ENCODE results near the gene STK39. TPM values are rescaled to one million over a fixed set of nuclear protein-coding genes. Genes with fewer than 3 reads are reported as not detected.

Gene STK39
- total RNA-seq, 1 donor from 2014 or later, result 26.2 TPM

DNA sequence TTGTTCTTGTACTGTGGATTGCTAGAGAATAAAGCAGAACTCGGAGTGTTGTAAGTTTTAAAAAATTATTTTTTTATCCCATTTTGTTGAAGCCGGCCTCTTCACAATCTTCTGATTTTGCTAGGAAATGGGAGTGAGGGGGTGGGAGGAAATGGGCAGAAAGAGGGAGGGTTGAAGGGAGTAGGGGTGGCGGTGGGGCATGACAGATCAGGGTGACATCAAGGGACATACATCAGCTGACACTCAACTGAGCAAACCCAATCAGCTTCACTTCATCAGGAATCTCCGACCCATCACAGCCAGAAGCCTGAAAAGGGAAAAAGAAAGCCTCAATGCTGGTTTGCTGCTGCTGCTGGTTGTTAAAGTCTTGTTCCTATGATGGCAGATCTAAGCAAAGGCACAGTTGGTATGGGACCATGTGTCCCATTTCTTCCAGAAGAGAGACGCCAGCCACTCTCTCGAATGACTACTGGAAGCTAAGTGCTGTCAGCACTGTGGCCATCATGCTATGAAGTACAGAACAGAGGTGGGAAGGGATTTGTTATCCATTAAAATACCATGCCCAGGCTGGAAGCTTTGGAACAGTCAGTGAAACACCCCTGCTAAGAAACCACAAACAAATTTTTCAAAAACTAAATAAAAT is 292.0 kb downstream of the STK39 start:
- no peaks in the 10 kb centered on the region for H3K9me3 Mint-ChIP-seq
- H3K36me3 Mint-ChIP-seq, result peaks cover 16% of the 10 kb centered on the region
- TF ChIP-seq, protein P1, sequence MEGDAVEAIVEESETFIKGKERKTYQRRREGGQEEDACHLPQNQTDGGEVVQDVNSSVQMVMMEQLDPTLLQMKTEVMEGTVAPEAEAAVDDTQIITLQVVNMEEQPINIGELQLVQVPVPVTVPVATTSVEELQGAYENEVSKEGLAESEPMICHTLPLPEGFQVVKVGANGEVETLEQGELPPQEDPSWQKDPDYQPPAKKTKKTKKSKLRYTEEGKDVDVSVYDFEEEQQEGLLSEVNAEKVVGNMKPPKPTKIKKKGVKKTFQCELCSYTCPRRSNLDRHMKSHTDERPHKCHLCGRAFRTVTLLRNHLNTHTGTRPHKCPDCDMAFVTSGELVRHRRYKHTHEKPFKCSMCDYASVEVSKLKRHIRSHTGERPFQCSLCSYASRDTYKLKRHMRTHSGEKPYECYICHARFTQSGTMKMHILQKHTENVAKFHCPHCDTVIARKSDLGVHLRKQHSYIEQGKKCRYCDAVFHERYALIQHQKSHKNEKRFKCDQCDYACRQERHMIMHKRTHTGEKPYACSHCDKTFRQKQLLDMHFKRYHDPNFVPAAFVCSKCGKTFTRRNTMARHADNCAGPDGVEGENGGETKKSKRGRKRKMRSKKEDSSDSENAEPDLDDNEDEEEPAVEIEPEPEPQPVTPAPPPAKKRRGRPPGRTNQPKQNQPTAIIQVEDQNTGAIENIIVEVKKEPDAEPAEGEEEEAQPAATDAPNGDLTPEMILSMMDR (conservative IDR thresholded peaks at IDR 0.05), result no peak
- no peaks in the 10 kb centered on the region for H3K27me3 Mint-ChIP-seq
- H3K4me1 Mint-ChIP-seq (ENCODE audit: unreplicated experiment), result peaks cover 11% of the 10 kb centered on the region
- H3K27ac Mint-ChIP-seq, result no peak overlapping the region
- H3K4me3 Mint-ChIP-seq, result no peak overlapping the region
- no peak for DNase-seq (ENCODE audit: extremely low spot score, unreplicated experiment)

DNA sequence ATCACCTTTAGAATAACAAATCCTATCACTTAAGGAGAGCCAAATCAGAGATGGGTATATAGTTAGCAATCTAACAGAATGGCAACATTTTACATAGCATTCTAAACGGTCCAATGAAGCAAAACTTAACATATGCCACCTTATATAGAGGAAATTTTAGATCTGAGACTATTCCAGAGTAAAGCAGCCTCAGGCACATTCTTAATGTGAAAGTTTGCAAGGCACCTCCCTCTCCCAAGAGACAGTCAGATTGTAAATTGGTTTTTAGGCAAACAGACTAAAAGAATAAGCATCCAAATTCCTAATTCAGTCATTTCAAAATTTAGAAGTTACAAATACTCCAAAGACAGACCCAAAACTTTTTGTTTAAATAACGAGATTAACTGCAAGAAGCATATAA is 292.9 kb downstream of the STK39 start:
- Mint-ChIP-seq H3K4me3 (no peak overlapping the region), H3K9me3 (no peaks in the 10 kb centered on the region), H3K36me3 (peaks cover 16% of the 10 kb centered on the region), H3K27me3 (no peaks in the 10 kb centered on the region), H3K27ac (no peak overlapping the region), H3K4me1 (ENCODE audit: unreplicated experiment) (peaks cover 2% of the 10 kb centered on the region)
- TF ChIP-seq, protein P1 (conservative IDR thresholded peaks at IDR 0.05), result no peak
- no peak for DNase-seq (ENCODE audit: extremely low spot score, unreplicated experiment)

DNA sequence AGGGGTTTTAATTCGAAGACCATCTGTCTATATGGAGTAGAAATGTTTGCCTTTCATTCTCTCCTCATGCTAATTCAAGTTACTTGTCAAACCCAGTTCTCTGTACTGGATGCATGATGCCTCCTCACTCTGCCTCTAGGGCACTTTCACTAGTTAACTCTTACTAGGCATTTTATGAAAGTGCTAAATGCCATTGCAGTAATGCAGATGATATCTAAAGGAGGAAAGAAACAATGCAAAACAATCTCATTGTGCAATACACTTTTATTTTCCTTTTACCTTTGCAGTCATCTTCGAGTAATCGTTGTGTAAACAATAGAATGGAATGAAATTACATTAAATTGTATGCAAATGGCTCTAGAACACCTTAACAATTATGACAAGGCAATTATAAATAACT is 293.6 kb downstream of the STK39 start:
- no peak for DNase-seq (ENCODE audit: extremely low spot score, unreplicated experiment)
- H3K4me3 Mint-ChIP-seq, result no peak overlapping the region
- no peaks in the 10 kb centered on the region for H3K27me3 Mint-ChIP-seq
- no peak overlapping the region for H3K27ac Mint-ChIP-seq
- H3K4me1 Mint-ChIP-seq (ENCODE audit: unreplicated experiment), result no peaks in the 10 kb centered on the region
- TF ChIP-seq, protein P1 (conservative IDR thresholded peaks at IDR 0.05), result no peak
- peaks cover 16% of the 10 kb centered on the region for H3K36me3 Mint-ChIP-seq
- peaks cover 3% of the 10 kb centered on the region for H3K9me3 Mint-ChIP-seq

DNA sequence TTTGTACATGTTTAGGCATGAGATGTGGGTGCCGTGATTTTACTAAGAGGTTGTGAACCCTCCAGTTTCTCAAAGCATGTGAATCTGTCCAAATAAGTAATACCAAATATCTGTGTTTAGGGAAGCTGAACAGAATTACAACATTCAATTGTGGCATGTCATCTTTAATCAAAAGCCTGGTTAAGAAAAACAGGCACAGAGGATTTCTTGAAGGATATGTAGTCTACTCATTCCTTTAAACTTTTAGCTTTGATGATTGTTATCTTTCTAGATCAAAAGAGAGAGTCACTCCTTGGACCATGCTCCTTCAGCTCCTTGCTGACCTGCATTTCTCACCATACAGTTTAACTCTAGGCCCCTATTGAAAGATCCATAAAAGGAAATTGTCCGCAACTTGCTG is 296.8 kb downstream of the STK39 start:
- H3K27ac Mint-ChIP-seq, result no peak overlapping the region

DNA sequence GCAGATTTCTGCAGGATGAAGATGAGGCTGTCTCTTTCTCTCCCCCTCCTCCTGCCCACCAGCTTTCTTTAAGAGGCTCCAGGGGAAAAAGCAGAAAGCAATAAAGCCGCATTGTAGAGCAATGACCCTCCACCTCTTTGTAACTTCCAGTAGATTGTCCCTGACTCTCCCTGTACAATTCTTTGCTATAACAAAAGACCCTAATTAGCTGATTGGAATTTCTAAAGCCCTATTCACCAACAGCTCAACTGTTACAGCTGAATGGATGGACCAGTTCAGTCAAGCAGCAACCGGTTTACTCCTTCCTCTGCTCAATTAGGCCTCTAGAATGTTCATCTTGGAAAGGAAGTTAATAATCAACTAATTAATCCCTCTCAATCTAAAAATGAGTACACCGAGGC is 301.0 kb downstream of the STK39 start:
- DNase-seq (ENCODE audit: extremely low spot score, unreplicated experiment), result no peak
- Mint-ChIP-seq H3K27me3 (no peaks in the 10 kb centered on the region), H3K9me3 (peaks cover 15% of the 10 kb centered on the region), H3K27ac (no peak overlapping the region), H3K4me1 (ENCODE audit: unreplicated experiment) (no peaks in the 10 kb centered on the region), H3K36me3 (peaks cover 4% of the 10 kb centered on the region), H3K4me3 (no peak overlapping the region)
- TF ChIP-seq, protein P1 (conservative IDR thresholded peaks at IDR 0.05), result no peak

More for the DNA sequence above, 296.8 kb downstream of the STK39 start:
- H3K27me3 Mint-ChIP-seq, result no peaks in the 10 kb centered on the region
- TF ChIP-seq, protein P1 (conservative IDR thresholded peaks at IDR 0.05), result no peak
- peaks cover 11% of the 10 kb centered on the region for H3K36me3 Mint-ChIP-seq
- no peak overlapping the region for H3K4me3 Mint-ChIP-seq
- no peak for DNase-seq (ENCODE audit: extremely low spot score, unreplicated experiment)
- peaks cover 15% of the 10 kb centered on the region for H3K9me3 Mint-ChIP-seq
- no peaks in the 10 kb centered on the region for H3K4me1 Mint-ChIP-seq (ENCODE audit: unreplicated experiment)
